Lower leg skin (tissue), 3 donors: ENCODE data around the gene YWHAQ.

Experiments
- POLR2A ChIP-seq, 2 donors: fragments of 450-650 bp; IDR thresholded peaks; one replicate each; pipeline ENCODE4 v1.6.1; 2016 to 2017; ENCODE audit warnings: antibody characterized with exemption in 2 of 2, mild to moderate bottlenecking in 1 of 2, moderate library complexity in 1 of 2
- TF ChIP-seq, protein P1 (sequence below), 3 donors: fragments of 450-650 bp; IDR thresholded peaks; one replicate each; pipeline ENCODE4 v1.5.1; 2016; ENCODE audit warnings: antibody characterized with exemption in 3 of 3, mild to moderate bottlenecking in 3 of 3, moderate library complexity in 2 of 3

DNA sequence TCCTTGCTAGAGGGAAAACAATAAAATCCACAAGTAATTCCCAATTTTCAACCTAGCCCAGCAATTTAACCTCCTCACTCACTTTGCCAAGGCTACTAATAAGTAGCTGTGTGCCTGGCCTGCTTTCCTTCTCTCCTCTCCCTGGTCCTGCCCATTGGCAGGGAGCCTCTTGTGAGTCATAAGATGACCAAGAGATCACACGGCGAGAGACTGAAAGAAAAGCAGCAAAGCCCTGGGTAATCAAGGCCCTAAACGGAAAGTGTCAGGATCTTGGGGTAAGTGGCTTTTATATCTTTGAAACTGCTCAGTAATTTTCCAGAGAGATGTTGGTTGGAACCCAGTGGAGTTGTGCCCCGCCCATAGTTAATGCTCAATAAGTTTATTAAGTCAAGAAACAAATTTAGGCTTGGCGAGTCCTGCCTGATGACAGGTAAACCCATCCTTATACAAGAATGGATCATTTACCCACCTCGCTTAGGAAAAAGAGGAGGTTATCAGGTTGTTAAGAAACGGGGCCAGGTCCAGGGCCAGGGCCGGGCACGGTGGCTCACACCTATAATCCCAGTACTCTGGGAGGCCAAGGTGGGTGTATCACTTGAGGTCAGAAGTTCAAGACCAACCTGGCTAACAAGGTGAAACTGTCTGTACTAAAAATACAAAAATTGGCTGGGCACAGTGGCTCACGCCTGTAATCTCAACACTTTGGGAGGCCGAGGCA, 65.2 kb downstream of the YWHAQ start:
- TF ChIP-seq, protein P1, sequence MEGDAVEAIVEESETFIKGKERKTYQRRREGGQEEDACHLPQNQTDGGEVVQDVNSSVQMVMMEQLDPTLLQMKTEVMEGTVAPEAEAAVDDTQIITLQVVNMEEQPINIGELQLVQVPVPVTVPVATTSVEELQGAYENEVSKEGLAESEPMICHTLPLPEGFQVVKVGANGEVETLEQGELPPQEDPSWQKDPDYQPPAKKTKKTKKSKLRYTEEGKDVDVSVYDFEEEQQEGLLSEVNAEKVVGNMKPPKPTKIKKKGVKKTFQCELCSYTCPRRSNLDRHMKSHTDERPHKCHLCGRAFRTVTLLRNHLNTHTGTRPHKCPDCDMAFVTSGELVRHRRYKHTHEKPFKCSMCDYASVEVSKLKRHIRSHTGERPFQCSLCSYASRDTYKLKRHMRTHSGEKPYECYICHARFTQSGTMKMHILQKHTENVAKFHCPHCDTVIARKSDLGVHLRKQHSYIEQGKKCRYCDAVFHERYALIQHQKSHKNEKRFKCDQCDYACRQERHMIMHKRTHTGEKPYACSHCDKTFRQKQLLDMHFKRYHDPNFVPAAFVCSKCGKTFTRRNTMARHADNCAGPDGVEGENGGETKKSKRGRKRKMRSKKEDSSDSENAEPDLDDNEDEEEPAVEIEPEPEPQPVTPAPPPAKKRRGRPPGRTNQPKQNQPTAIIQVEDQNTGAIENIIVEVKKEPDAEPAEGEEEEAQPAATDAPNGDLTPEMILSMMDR (IDR thresholded peaks at IDR 0.05), result no peak
- TF ChIP-seq POLR2A (IDR thresholded peaks at IDR 0.05), result no peak
